Measurements from ENCODE around the gene PGA3. TPM values are rescaled to one million over a fixed set of nuclear protein-coding genes. Genes with fewer than 3 reads are reported as not detected.
"Not testable (repeated sequence)": the region's sequence is repeated elsewhere in the genome, so short reads cannot be mapped to it uniquely, and the experiment has no call there.

Gene PGA3
- total and polyA plus RNA-seq, 5 donors from 2014 or later: not detected

DNA sequence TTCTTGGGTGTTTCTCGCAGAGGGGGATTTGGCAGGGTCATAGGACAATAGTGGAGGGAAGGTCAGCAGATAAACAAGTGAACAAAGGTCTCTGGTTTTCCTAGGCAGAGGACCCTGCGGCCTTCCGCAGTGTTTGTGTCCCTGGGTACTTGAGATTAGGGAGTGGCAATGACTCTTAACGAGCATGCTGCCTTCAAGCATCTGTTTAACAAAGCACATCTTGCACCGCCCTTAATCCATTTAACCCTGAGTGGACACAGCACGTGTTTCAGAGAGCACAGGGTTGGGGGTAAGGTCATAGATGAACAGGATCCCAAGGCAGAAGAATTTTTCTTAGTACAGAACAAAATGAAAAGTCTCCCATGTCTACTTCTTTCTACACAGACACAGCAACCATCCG is 37.5 kb upstream of the PGA3 start:
- DNase-seq; H3K27me3 ChIP-seq (ENCODE audit: control insufficient read depth, insufficient read depth, low read length); ATAC-seq (ENCODE audit: low read depth in 2 of 2); H3K36me3 Mint-ChIP-seq; H3K4me1 ChIP-seq (ENCODE audit: control insufficient read depth, insufficient read depth, low read length, poor library complexity, severe bottlenecking); H3K9me3 Mint-ChIP-seq; H3K9me3 ChIP-seq (ENCODE audit: control insufficient read depth in 2 of 2, low read length in 2 of 2); H3K27ac Mint-ChIP-seq; H3K36me3 ChIP-seq (ENCODE audit: control insufficient read depth, insufficient read depth, low read length); H3K4me3 Mint-ChIP-seq; H3K27ac ChIP-seq (ENCODE audit: insufficient read depth, low read length, poor library complexity, severe bottlenecking); H3K4me3 ChIP-seq (ENCODE audit: low read depth, low read length): not testable (repeated sequence)
- H3K27me3 Mint-ChIP-seq: peaks cover 10% of the 10 kb centered on the region
- peaks cover 5 to 47% (median 23%) of the 10 kb centered on the region in 4 donors for H3K4me1 Mint-ChIP-seq

DNA sequence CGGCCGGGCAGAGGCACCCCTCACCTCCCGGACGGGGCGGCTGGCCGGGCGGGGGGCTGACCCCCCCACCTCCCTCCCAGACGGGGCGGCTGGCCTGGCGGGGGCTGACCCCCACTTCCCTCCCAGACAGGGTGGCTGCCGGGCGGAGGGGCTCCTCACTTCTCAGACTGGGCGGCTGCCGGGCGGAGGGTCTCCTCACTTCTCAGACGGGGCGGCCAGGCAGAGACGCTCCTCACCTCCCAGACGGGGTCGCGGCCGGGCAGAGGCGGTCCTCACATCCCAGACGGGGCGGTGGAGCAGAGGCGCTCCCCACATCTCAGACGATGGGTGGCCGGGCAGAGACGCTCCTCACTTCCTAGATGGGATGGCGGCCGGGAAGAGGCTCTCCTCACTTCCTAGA is 37.0 kb upstream of the PGA3 start:
- H3K4me3 Mint-ChIP-seq; H3K4me1 ChIP-seq (ENCODE audit: control insufficient read depth, insufficient read depth, low read length, poor library complexity, severe bottlenecking); ATAC-seq (ENCODE audit: low read depth in 2 of 2): not testable (repeated sequence)

DNA sequence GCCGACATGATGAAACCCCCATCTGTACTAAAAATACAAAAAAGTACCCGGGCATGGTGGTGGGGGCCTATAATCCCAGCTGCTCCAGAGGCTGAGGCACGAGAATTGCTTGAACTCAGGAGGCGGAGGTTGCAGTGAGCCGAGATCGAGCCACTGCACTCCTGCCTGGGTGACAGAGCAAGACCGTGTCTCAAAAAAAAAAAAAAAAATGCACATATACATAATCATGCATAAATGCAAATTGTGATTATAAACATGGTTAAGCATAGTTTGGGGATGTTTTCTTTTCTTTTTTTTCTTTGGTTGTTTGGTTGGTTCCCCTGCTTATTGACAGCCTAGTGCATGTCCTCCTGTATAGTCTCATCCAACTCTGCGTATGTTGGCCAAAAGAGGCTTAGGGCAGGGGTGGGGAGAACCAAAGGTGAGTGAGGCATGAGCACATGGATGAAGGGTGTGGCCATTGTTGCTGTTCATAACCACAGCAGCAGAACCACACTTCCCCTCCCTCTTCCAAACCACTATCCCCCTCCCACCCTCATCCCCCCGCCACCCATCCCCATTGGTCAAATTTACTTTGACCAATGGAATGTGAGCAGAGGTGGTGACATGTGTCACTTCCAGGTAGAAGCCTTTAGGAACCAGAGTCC is 35.1 kb upstream of the PGA3 start:
- no peak overlapping the region for H3K4me3 ChIP-seq (ENCODE audit: low read depth, low read length)
- peak overlapping the region in 1 of 4 donors; percentile 21 for H3K4me3 Mint-ChIP-seq
- H3K27ac ChIP-seq (ENCODE audit: insufficient read depth, low read length, poor library complexity, severe bottlenecking): no peak overlapping the region
- H3K27me3 Mint-ChIP-seq: peaks cover 12% of the 10 kb centered on the region
- H3K4me1 ChIP-seq (ENCODE audit: control insufficient read depth, insufficient read depth, low read length, poor library complexity, severe bottlenecking): peaks cover 8% of the 10 kb centered on the region
- H3K27me3 ChIP-seq (ENCODE audit: control insufficient read depth, insufficient read depth, low read length): no peaks in the 10 kb centered on the region
- peaks cover 5 to 51% (median 25%) of the 10 kb centered on the region in 4 donors for H3K4me1 Mint-ChIP-seq
- ATAC-seq (ENCODE audit: low read depth in 2 of 2) (no peak), DNase-seq (peak in 1 of 3 donors; percentile 18)
- H3K9me3 Mint-ChIP-seq: peaks cover 0 to 1% (median 0%) of the 10 kb centered on the region in 7 donors
- no peaks in the 10 kb centered on the region for H3K9me3 ChIP-seq (ENCODE audit: control insufficient read depth in 2 of 2, low read length in 2 of 2)
- no peaks in the 10 kb centered on the region for H3K36me3 ChIP-seq (ENCODE audit: control insufficient read depth, insufficient read depth, low read length)
- no peaks in the 10 kb centered on the region for H3K36me3 Mint-ChIP-seq
- no peak overlapping the region for H3K27ac Mint-ChIP-seq

More for the DNA sequence above, 37.0 kb upstream of the PGA3 start:
- Mint-ChIP-seq H3K4me1 (peaks cover 5 to 49% (median 23%) of the 10 kb centered on the region in 4 donors), H3K27me3 (peaks cover 10% of the 10 kb centered on the region)
- not testable (repeated sequence) for H3K36me3 Mint-ChIP-seq; H3K27me3 ChIP-seq (ENCODE audit: control insufficient read depth, insufficient read depth, low read length); DNase-seq; H3K9me3 ChIP-seq (ENCODE audit: control insufficient read depth in 2 of 2, low read length in 2 of 2); H3K4me3 ChIP-seq (ENCODE audit: low read depth, low read length); H3K9me3 Mint-ChIP-seq; H3K27ac ChIP-seq (ENCODE audit: insufficient read depth, low read length, poor library complexity, severe bottlenecking); H3K27ac Mint-ChIP-seq; H3K36me3 ChIP-seq (ENCODE audit: control insufficient read depth, insufficient read depth, low read length)

DNA sequence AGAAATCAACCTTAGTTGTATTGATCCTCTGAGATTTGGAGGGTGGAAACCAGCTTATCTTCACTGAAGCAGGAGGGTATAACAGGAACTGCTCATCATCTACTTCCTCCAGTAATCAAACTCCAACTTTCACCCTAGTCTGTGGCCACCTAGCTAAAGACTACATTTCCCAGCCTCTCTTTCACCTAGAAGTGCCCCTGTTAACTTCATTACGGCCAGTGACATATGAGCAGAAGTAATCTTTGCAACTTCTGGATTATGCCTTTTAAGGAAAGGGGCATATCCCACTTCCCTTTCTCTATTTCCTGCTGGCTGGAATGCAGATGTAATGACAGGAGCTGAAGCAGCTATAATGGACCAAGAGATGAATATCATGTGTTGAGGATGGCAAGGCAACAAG is 34.5 kb upstream of the PGA3 start:
- Histone ChIP-seq H3K4me1 (ENCODE audit: control insufficient read depth, insufficient read depth, low read length, poor library complexity, severe bottlenecking) (peaks cover 8% of the 10 kb centered on the region), H3K36me3 (ENCODE audit: control insufficient read depth, insufficient read depth, low read length) (no peaks in the 10 kb centered on the region), H3K9me3 (ENCODE audit: control insufficient read depth in 2 of 2, low read length in 2 of 2) (no peaks in the 10 kb centered on the region), H3K27me3 (ENCODE audit: control insufficient read depth, insufficient read depth, low read length) (no peaks in the 10 kb centered on the region), H3K27ac (ENCODE audit: insufficient read depth, low read length, poor library complexity, severe bottlenecking) (no peak overlapping the region), H3K4me3 (ENCODE audit: low read depth, low read length) (no peak overlapping the region)
- peak overlapping the region in 1 of 4 donors; percentile 64 for H3K4me3 Mint-ChIP-seq
- H3K27me3 Mint-ChIP-seq: peaks cover 14% of the 10 kb centered on the region
- DNase-seq: peak in 1 of 3 donors; percentile 40
- no peak overlapping the region for H3K27ac Mint-ChIP-seq
- no peak for ATAC-seq (ENCODE audit: low read depth in 2 of 2)
- peaks cover 5 to 51% (median 24%) of the 10 kb centered on the region in 4 donors for H3K4me1 Mint-ChIP-seq
- H3K36me3 Mint-ChIP-seq: no peaks in the 10 kb centered on the region
- peaks cover 0 to 2% (median 0%) of the 10 kb centered on the region in 7 donors for H3K9me3 Mint-ChIP-seq

DNA sequence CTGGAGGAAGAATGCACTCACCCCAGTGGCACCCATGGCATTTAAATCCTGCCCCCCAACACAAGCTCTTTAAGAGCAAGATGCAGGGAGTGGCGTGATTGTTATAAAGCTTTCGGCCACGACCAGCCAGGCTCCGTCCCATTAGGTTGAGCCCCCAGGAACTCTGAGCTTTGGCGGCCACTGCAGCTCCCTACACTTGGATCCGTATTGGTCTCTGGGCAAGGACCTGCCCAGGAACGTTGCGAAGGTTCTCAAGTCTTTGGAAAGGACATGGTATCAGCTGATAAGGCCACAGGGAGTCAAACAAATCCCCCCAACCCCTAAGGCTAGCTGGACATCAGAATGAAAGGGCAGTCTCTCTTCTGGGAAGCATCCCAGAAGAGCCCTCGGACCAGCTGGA is 32.7 kb upstream of the PGA3 start:
- peaks cover 8% of the 10 kb centered on the region for H3K4me1 ChIP-seq (ENCODE audit: control insufficient read depth, insufficient read depth, low read length, poor library complexity, severe bottlenecking)
- no peak overlapping the region for H3K27ac ChIP-seq (ENCODE audit: insufficient read depth, low read length, poor library complexity, severe bottlenecking)
- Mint-ChIP-seq H3K4me1 (peaks cover 5 to 41% (median 17%) of the 10 kb centered on the region in 4 donors), H3K27ac (no peak overlapping the region), H3K36me3 (no peaks in the 10 kb centered on the region), H3K27me3 (peaks cover 22% of the 10 kb centered on the region), H3K4me3 (no peak overlapping the region), H3K9me3 (peaks cover 0 to 2% (median 0%) of the 10 kb centered on the region in 7 donors)
- no peak overlapping the region for H3K4me3 ChIP-seq (ENCODE audit: low read depth, low read length)
- no peaks in the 10 kb centered on the region for H3K27me3 ChIP-seq (ENCODE audit: control insufficient read depth, insufficient read depth, low read length)
- H3K9me3 ChIP-seq (ENCODE audit: control insufficient read depth in 2 of 2, low read length in 2 of 2): no peaks in the 10 kb centered on the region
- ATAC-seq (ENCODE audit: low read depth in 2 of 2): no peak
- no peaks in the 10 kb centered on the region for H3K36me3 ChIP-seq (ENCODE audit: control insufficient read depth, insufficient read depth, low read length)
- DNase-seq: no peak

DNA sequence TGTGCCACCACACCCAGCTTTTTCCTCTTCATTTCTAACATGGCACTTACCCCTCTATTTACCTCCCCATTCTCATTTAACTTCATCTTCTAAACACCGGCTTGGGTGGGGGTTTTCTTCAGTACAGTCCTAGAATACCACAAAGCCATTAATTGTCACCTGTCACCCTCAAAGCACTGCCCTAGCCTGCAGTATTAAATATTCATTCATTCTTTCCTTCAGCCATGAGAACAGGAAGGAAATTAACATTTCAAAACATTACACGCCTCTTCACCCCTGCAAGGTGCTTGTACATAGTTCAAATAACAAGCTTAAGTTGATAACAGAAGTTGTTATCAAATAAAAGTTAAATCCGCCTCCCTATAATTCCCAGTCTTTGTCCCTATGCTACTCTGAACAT is 31.4 kb upstream of the PGA3 start:
- H3K27ac Mint-ChIP-seq: peak overlapping the region; percentile 55 to 95 (median 77)
- no peak overlapping the region for H3K27ac ChIP-seq (ENCODE audit: insufficient read depth, low read length, poor library complexity, severe bottlenecking)

DNA sequence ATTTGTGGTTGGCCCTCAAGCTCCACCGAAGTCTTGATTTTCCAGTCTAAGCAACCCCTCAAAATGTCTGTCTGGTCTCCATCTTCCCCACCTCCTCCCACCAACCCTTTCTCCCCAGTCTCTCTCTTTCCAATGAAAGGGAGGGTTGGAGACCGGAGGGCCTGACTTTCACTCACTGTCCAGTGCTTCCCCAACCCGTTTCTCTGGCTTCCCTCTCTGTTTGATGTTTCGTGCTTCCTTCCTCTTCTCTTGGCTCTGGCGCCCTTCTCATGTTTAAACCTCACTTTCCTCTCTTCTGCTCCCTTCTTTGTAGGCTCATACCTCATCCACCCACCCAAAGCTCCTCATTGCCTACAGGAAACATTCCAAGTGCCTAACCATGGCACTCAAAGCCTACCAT is 31.0 kb upstream of the PGA3 start:
- H3K27ac ChIP-seq (ENCODE audit: insufficient read depth, low read length, poor library complexity, severe bottlenecking): no peak overlapping the region

More for the DNA sequence above, 31.4 kb upstream of the PGA3 start:
- H3K27me3 ChIP-seq (ENCODE audit: control insufficient read depth, insufficient read depth, low read length): no peaks in the 10 kb centered on the region
- H3K4me3 ChIP-seq (ENCODE audit: low read depth, low read length): peak overlapping the region; percentile 27
- Mint-ChIP-seq H3K4me3 (peak overlapping the region in 3 of 4 donors; percentile 1 to 69 (median 55)), H3K36me3 (no peaks in the 10 kb centered on the region), H3K4me1 (peaks cover 5 to 41% (median 17%) of the 10 kb centered on the region in 4 donors), H3K9me3 (peaks cover 0 to 2% (median 0%) of the 10 kb centered on the region in 7 donors), H3K27me3 (peaks cover 29% of the 10 kb centered on the region)
- ATAC-seq (ENCODE audit: low read depth in 2 of 2): peak; percentile 46 to 52
- H3K4me1 ChIP-seq (ENCODE audit: control insufficient read depth, insufficient read depth, low read length, poor library complexity, severe bottlenecking): peaks cover 8% of the 10 kb centered on the region
- no peaks in the 10 kb centered on the region for H3K9me3 ChIP-seq (ENCODE audit: control insufficient read depth in 2 of 2, low read length in 2 of 2)
- H3K36me3 ChIP-seq (ENCODE audit: control insufficient read depth, insufficient read depth, low read length): no peaks in the 10 kb centered on the region
- peak in 1 of 3 donors; percentile 30 for DNase-seq

DNA sequence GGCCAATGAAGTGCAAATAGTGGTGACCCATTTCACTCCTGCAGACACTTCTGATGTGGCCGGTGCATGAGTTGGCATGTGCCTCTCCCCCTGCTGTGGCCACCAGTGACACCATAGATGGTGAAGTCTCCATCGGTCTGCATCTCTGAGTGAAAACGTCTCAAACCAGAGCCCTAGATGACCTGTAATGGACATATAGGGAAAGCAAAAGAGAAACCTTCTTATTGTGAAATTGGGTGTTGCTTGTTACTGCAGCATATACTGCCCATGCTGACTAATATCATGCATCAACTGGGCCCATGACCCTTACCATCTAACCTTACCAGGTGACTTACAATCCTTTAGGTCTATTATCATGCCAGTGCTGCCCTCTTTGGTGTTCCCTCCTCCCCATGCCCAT is 30.4 kb upstream of the PGA3 start:
- DNase-seq (no peak), ATAC-seq (ENCODE audit: low read depth in 2 of 2) (no peak)
- H3K36me3 Mint-ChIP-seq: no peaks in the 10 kb centered on the region
- no peak overlapping the region for H3K4me3 ChIP-seq (ENCODE audit: low read depth, low read length)
- H3K27ac Mint-ChIP-seq: peak overlapping the region in 1 of 3 donors; percentile 55
- peaks cover 2% of the 10 kb centered on the region for H3K27me3 ChIP-seq (ENCODE audit: control insufficient read depth, insufficient read depth, low read length)
- peaks cover 8% of the 10 kb centered on the region for H3K4me1 ChIP-seq (ENCODE audit: control insufficient read depth, insufficient read depth, low read length, poor library complexity, severe bottlenecking)
- no peaks in the 10 kb centered on the region for H3K36me3 ChIP-seq (ENCODE audit: control insufficient read depth, insufficient read depth, low read length)
- peaks cover 0 to 2% (median 0%) of the 10 kb centered on the region in 7 donors for H3K9me3 Mint-ChIP-seq
- peaks cover 31% of the 10 kb centered on the region for H3K27me3 Mint-ChIP-seq
- H3K4me3 Mint-ChIP-seq: peak overlapping the region in 1 of 4 donors; percentile 55
- H3K27ac ChIP-seq (ENCODE audit: insufficient read depth, low read length, poor library complexity, severe bottlenecking): no peak overlapping the region
- peaks cover 5 to 36% (median 17%) of the 10 kb centered on the region in 4 donors for H3K4me1 Mint-ChIP-seq
- H3K9me3 ChIP-seq (ENCODE audit: control insufficient read depth in 2 of 2, low read length in 2 of 2): no peaks in the 10 kb centered on the region

More for the DNA sequence above, 31.0 kb upstream of the PGA3 start:
- H3K4me3 ChIP-seq (ENCODE audit: low read depth, low read length): peak overlapping the region; percentile 27
- H3K9me3 ChIP-seq (ENCODE audit: control insufficient read depth in 2 of 2, low read length in 2 of 2): no peaks in the 10 kb centered on the region
- H3K4me1 Mint-ChIP-seq: peaks cover 5 to 40% (median 17%) of the 10 kb centered on the region in 4 donors
- no peaks in the 10 kb centered on the region for H3K36me3 Mint-ChIP-seq
- ATAC-seq (ENCODE audit: low read depth in 2 of 2) (no peak), DNase-seq (no peak)
- H3K27me3 Mint-ChIP-seq: peaks cover 29% of the 10 kb centered on the region
- H3K27ac Mint-ChIP-seq: peak overlapping the region in 2 of 3 donors; percentile 55 to 77
- peaks cover 0 to 2% (median 0%) of the 10 kb centered on the region in 7 donors for H3K9me3 Mint-ChIP-seq
- H3K27me3 ChIP-seq (ENCODE audit: control insufficient read depth, insufficient read depth, low read length): no peaks in the 10 kb centered on the region
- H3K36me3 ChIP-seq (ENCODE audit: control insufficient read depth, insufficient read depth, low read length): no peaks in the 10 kb centered on the region
- H3K4me1 ChIP-seq (ENCODE audit: control insufficient read depth, insufficient read depth, low read length, poor library complexity, severe bottlenecking): peaks cover 8% of the 10 kb centered on the region
- peak overlapping the region in 2 of 4 donors; percentile 55 to 69 for H3K4me3 Mint-ChIP-seq

Measured in CD4-positive, CD25-positive, alpha-beta regulatory T cell (primary cell).